Measurements from ENCODE around the gene LDLRAP1.

LDLRAP1 gene

DNA sequence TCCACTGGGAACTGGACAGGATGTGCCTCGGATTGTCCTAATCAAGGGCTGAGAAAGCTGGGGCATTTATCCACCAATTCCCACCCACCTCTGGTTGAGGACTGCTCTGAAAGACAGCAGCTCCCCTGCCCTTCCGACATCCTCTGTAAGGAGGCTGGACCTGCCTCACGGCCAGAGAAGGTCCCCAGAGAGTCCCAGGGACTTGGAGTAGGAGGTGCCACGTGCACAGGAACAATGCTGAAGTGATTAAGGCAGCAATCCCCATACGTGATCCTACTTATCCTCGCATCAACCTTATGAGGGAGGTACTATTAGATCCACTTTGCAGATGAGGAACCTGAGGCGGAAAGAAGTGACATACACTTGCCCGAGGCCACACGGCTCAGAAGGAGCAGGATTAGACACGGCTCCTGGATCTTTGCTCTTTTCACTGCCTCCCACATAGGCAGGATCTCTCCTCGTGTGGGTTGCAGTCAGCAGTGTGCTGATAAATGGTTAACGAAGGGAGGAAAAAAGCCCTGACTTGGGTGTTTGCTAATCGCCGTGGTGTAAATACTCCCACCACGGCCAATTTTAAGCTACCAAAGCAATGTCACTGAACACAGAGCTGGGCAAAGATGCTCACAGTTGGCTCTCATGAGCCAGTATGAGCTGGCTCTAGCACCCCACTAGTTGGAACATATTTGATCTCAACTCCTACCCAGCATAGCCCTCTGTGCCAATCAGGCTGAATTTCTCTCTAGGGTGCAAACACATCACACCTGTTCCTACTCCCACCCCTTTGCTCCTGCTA lies 18.6 kb upstream of the LDLRAP1 start:
- H3K27me3 ChIP-seq (ENCODE audit: insufficient read depth, low read length), result peaks cover 27% of the 10 kb centered on the region; the same call in 1 of the 2 replicates
- no peak overlapping the region for H3K27ac ChIP-seq (ENCODE audit: low read depth, low read length)
- H3K79me2 ChIP-seq (ENCODE audit: control insufficient read depth, insufficient read depth, low read length, unreplicated experiment), result no peaks in the 10 kb centered on the region
- H2AFZ ChIP-seq (ENCODE audit: low read length, unreplicated experiment), result no peak overlapping the region
- no peaks in the 10 kb centered on the region for H3K36me3 ChIP-seq (ENCODE audit: insufficient read depth, low read length)
- H3K4me1 ChIP-seq (ENCODE audit: control insufficient read depth, insufficient read depth, low read length, unreplicated experiment), result no peaks in the 10 kb centered on the region
- H3K4me3 ChIP-seq (ENCODE audit: low read depth, low read length), result no peak overlapping the region

- H2AFZ ChIP-seq (ENCODE audit: low read length, unreplicated experiment), result no peak overlapping the region
- no peak overlapping the region for H3K27ac ChIP-seq (ENCODE audit: low read depth, low read length)
- no peaks in the 10 kb centered on the region for H3K79me2 ChIP-seq (ENCODE audit: control insufficient read depth, insufficient read depth, low read length, unreplicated experiment)
- no peak overlapping the region for H3K4me3 ChIP-seq (ENCODE audit: low read depth, low read length)
- H3K36me3 ChIP-seq (ENCODE audit: insufficient read depth, low read length), result no peaks in the 10 kb centered on the region
- H3K4me1 ChIP-seq (ENCODE audit: control insufficient read depth, insufficient read depth, low read length, unreplicated experiment), result no peaks in the 10 kb centered on the region
- H3K27me3 ChIP-seq (ENCODE audit: insufficient read depth, low read length), result peaks cover 27% of the 10 kb centered on the region; the same call in 1 of the 2 replicates
Observed at GRCh38 chr1:25525361-25525688, 18.1 kb upstream of the LDLRAP1 start.

GRCh38 chr1:25526753-25527152 lies 16.7 kb upstream of the LDLRAP1 start:
- Histone ChIP-seq H3K4me1 (ENCODE audit: control insufficient read depth, insufficient read depth, low read length, unreplicated experiment) (no peaks in the 10 kb centered on the region), H3K27me3 (ENCODE audit: insufficient read depth, low read length) (peaks cover 27% of the 10 kb centered on the region; the same call in 1 of the 2 replicates), H3K79me2 (ENCODE audit: control insufficient read depth, insufficient read depth, low read length, unreplicated experiment) (no peaks in the 10 kb centered on the region), H3K36me3 (ENCODE audit: insufficient read depth, low read length) (no peaks in the 10 kb centered on the region), H3K4me3 (ENCODE audit: low read depth, low read length) (no peak overlapping the region), H2AFZ (ENCODE audit: low read length, unreplicated experiment) (no peak overlapping the region), H3K27ac (ENCODE audit: low read depth, low read length) (no peak overlapping the region)

DNA sequence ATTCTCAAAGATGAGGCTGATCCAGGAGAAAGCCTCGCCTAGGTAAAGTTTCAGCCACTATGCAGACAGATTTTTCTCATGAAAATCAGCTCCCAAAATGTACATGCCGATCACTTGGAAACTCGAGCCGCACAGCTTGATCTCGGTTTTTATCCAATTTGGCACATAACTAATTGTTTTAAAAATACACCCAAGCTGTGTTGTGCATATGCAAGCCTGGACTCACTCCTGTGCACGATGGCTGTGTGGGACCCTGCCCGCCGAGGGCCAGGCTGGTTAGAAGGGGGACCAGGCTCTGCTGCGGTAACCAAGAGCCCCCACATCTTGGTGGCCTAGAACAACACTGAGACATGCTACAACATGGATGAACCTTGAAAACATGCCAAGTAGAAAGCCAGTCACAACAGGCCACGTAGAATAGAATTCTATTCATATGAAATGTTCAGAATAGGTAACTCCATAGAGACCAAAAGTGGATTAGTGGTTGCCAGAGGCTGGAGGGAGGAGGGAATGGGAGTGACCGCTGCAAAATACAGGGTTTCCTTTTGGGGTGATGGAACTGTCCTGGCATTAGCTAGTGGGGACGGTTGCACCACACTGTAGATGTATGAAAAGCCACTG lies 16.1 kb upstream of the LDLRAP1 start:
- Histone ChIP-seq H3K27ac (ENCODE audit: low read depth, low read length) (no peak overlapping the region), H3K79me2 (ENCODE audit: control insufficient read depth, insufficient read depth, low read length, unreplicated experiment) (no peaks in the 10 kb centered on the region), H2AFZ (ENCODE audit: low read length, unreplicated experiment) (no peak overlapping the region), H3K27me3 (ENCODE audit: insufficient read depth, low read length) (peaks cover 27% of the 10 kb centered on the region; the same call in 1 of the 2 replicates), H3K36me3 (ENCODE audit: insufficient read depth, low read length) (no peaks in the 10 kb centered on the region), H3K4me3 (ENCODE audit: low read depth, low read length) (no peak overlapping the region), H3K4me1 (ENCODE audit: control insufficient read depth, insufficient read depth, low read length, unreplicated experiment) (no peaks in the 10 kb centered on the region)

DNA sequence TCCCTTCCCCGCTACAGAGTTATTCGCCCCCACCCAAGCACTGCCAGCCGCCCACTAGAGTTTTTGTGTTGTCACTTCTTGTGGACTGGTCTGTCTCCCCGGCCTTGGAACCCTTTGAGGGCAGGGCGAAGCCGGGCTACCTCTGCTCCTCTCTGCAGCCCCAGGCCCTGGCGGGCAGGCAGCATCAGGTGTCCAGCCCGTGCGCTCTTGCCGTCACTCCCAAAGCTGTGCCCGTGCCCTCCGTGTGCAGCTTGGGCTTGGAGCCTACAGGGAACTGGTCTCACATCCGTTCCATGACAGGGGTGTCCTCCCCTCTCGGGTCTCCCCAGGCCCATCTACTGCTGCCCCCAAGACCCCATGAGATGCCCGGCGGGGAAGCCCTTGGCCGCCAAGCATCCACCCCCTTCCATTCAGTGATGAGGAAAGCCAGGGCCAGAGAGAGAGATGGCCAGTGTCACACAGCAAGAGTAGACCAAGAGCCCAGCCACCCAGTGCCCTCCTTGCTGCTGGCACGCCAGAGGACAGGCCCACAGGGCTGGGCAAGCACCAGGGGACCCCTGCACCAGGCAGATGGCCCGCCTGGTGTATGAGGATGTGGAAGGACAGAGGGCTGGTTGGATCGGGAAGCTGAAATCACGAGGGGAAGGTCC lies 15.3 kb upstream of the LDLRAP1 start:
- H3K27ac ChIP-seq (ENCODE audit: low read depth, low read length), result no peak overlapping the region
- H3K36me3 ChIP-seq (ENCODE audit: insufficient read depth, low read length), result no peaks in the 10 kb centered on the region
- H3K79me2 ChIP-seq (ENCODE audit: control insufficient read depth, insufficient read depth, low read length, unreplicated experiment), result no peaks in the 10 kb centered on the region
- H2AFZ ChIP-seq (ENCODE audit: low read length, unreplicated experiment), result no peak overlapping the region
- no peak overlapping the region for H3K4me3 ChIP-seq (ENCODE audit: low read depth, low read length)
- no peaks in the 10 kb centered on the region for H3K4me1 ChIP-seq (ENCODE audit: control insufficient read depth, insufficient read depth, low read length, unreplicated experiment)
- peaks cover 27% of the 10 kb centered on the region; the same call in 1 of the 2 replicates for H3K27me3 ChIP-seq (ENCODE audit: insufficient read depth, low read length)

- no peak overlapping the region for H3K4me3 ChIP-seq (ENCODE audit: low read depth, low read length)
- no peaks in the 10 kb centered on the region for H3K79me2 ChIP-seq (ENCODE audit: control insufficient read depth, insufficient read depth, low read length, unreplicated experiment)
- no peaks in the 10 kb centered on the region for H3K36me3 ChIP-seq (ENCODE audit: insufficient read depth, low read length)
- H2AFZ ChIP-seq (ENCODE audit: low read length, unreplicated experiment), result no peak overlapping the region
- peaks cover 27% of the 10 kb centered on the region; the same call in 1 of the 2 replicates for H3K27me3 ChIP-seq (ENCODE audit: insufficient read depth, low read length)
- H3K4me1 ChIP-seq (ENCODE audit: control insufficient read depth, insufficient read depth, low read length, unreplicated experiment), result no peaks in the 10 kb centered on the region
- H3K27ac ChIP-seq (ENCODE audit: low read depth, low read length), result no peak overlapping the region
Observed at GRCh38 chr1:25528881-25529517, 14.4 kb upstream of the LDLRAP1 start.

DNA sequence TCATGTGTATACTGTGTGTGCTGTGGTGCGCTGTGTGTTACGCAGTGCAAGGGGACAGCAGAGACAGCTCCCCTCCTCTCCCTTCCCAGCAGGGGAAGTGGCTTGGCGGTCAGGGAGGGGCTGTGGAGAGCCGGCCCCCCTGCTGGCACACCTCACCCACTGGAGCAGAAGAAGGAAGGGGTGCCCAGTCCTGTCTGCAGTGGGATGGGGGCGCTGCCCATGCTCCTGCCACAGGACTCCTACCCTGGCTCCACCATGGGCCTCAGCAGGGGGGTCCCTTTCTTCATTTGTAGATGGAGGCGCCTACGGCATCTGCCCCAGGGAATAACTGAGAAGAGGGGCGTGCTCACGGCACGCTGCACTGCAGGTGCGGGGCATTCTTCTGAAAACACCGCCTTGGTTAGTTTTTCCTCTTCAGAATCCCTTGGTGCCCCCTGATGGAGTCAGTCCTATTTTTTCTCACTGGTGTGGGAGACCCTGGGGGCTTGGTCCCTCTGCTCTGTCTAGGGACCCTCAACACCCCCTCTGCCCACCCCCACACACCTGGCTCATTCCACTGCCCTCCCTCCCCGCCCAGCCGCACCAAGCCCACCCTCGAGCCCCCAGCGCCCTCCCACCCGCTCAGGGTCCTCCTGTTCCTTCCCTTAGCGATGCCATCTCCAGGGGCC lies 13.8 kb upstream of the LDLRAP1 start:
- Histone ChIP-seq H3K36me3 (ENCODE audit: insufficient read depth, low read length) (no peaks in the 10 kb centered on the region), H3K4me3 (ENCODE audit: low read depth, low read length) (no peak overlapping the region), H3K79me2 (ENCODE audit: control insufficient read depth, insufficient read depth, low read length, unreplicated experiment) (no peaks in the 10 kb centered on the region), H3K27ac (ENCODE audit: low read depth, low read length) (no peak overlapping the region), H2AFZ (ENCODE audit: low read length, unreplicated experiment) (no peak overlapping the region), H3K4me1 (ENCODE audit: control insufficient read depth, insufficient read depth, low read length, unreplicated experiment) (no peaks in the 10 kb centered on the region), H3K27me3 (ENCODE audit: insufficient read depth, low read length) (peaks cover 24% of the 10 kb centered on the region; the same call in 1 of the 2 replicates)

GRCh38 chr1:25530186-25531081 lies 13.0 kb upstream of the LDLRAP1 start:
- H3K4me1 ChIP-seq (ENCODE audit: control insufficient read depth, insufficient read depth, low read length, unreplicated experiment), result no peaks in the 10 kb centered on the region

GRCh38 chr1:25531082-25531461 lies 12.3 kb upstream of the LDLRAP1 start:
- Histone ChIP-seq H3K4me3 (ENCODE audit: low read depth, low read length) (no peak overlapping the region), H2AFZ (ENCODE audit: low read length, unreplicated experiment) (no peak overlapping the region), H3K4me1 (ENCODE audit: control insufficient read depth, insufficient read depth, low read length, unreplicated experiment) (no peaks in the 10 kb centered on the region), H3K79me2 (ENCODE audit: control insufficient read depth, insufficient read depth, low read length, unreplicated experiment) (no peaks in the 10 kb centered on the region), H3K36me3 (ENCODE audit: insufficient read depth, low read length) (no peaks in the 10 kb centered on the region), H3K27me3 (ENCODE audit: insufficient read depth, low read length) (peaks cover 10% of the 10 kb centered on the region; the same call in 1 of the 2 replicates), H3K27ac (ENCODE audit: low read depth, low read length) (no peak overlapping the region)

More at GRCh38 chr1:25530186-25531081, 13.0 kb upstream of the LDLRAP1 start:
- Histone ChIP-seq H3K36me3 (ENCODE audit: insufficient read depth, low read length) (no peaks in the 10 kb centered on the region), H3K79me2 (ENCODE audit: control insufficient read depth, insufficient read depth, low read length, unreplicated experiment) (no peaks in the 10 kb centered on the region), H3K4me3 (ENCODE audit: low read depth, low read length) (no peak overlapping the region), H3K27me3 (ENCODE audit: insufficient read depth, low read length) (peaks cover 16% of the 10 kb centered on the region; the same call in 1 of the 2 replicates), H3K27ac (ENCODE audit: low read depth, low read length) (no peak overlapping the region), H2AFZ (ENCODE audit: low read length, unreplicated experiment) (no peak overlapping the region)

Measured in ACC112 (cell line).